ENCODE measurements around the gene SEPTIN6. TPM values are rescaled to one million over a fixed set of nuclear protein-coding genes. Genes with fewer than 3 reads are reported as not detected.

Gene SEPTIN6
- polyA plus RNA-seq, 1 of the 3 experiments (the other 2 are of a cell fraction): 33.1 TPM

DNA sequence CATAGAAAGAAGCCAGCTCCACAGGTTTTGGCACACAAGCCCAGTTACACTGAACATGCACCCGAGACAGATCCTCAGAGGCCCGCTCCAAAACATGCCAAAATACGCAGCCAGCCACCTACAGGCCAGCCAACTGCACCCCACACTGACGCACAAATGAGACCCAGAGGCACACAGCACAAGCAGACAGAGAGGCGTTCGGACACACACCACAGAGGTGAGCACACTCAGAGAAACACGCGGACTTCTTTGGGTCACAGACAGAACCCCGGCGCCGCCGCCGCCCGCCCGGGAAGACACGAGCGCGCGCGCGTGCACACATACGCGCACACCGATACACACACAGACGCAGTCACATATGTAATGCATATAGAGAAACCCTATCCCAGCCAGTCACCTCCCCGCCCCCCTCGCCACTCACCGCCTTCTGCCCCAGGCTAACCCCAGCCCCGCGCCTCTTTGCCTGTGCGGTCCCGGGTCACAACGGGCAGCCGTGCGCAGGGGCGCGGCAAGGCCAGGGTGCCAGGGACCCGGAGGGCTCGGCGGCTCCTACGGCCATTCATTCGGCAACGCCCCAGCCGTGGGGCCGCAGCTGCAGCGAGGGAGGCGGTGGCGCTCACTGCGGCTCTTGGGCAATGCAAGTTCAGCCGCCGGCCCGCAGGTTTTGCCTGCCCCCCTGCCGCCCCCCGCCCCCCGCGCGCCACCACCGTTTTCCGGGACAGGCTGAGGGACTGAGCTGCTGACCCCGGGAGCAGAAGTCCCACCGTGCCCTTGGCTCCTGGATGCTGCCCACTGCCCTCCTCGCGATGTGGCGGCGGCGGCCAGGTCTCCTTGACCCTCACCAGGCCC is 553 bp downstream of the SEPTIN6 start:
- TF ChIP-seq MXI1 (IDR thresholded peaks at IDR 0.05; ENCODE audit: low read depth, low read length) (peak; percentile 71; the same call in 1 of the 2 replicates), RAD21 (IDR thresholded peaks at IDR 0.05; ENCODE audit: low read length) (no peak; the same call in 1 of the 2 replicates), SMC3 (IDR thresholded peaks at IDR 0.05; ENCODE audit: low read depth, low read length) (no peak), SIN3A (IDR thresholded peaks at IDR 0.05; ENCODE audit: borderline replicate concordance, low read depth, low read length) (0 out of 2 replicates have a peak, but pooled peaks have one; percentile 26)
- H2AFZ ChIP-seq (ENCODE audit: low read depth): peak overlapping the region; percentile 74; the same call in 1 of the 2 replicates
- H3K27me3 ChIP-seq (ENCODE audit: insufficient read depth): peaks cover 34% of the 10 kb centered on the region
- peaks cover 36% of the 10 kb centered on the region for H3K79me2 ChIP-seq (ENCODE audit: insufficient read depth)
- H3K4me1 ChIP-seq (ENCODE audit: control insufficient read depth in 1 of 2, insufficient read depth in 2 of 2, low read depth in 1 of 2, low read length in 1 of 2): peaks cover 0 to 18% of the 10 kb centered on the region in 2 experiments; a peak in 1 of 4 replicates
- H3K4me2 ChIP-seq: peak overlapping the region; percentile 66
- whole genome bisulfite sequencing (ENCODE audit: low lambda C conversion rate): 6% methylated on average over 8 of the region's 66 CpGs
- no peaks in the 10 kb centered on the region for H3K9me2 ChIP-seq
- H3K36me3 ChIP-seq (replicated peaks in 1 of 2; ENCODE audit: control insufficient read depth in 1 of 2, insufficient read depth in 2 of 2, low read length in 1 of 2): no peaks in the 10 kb centered on the region
- peak overlapping the region; percentile 18 to 72; a peak in 3 of 4 replicates for H3K27ac ChIP-seq (ENCODE audit: low read depth in 2 of 2, low read length in 1 of 2)
- ChIA-PET CTCF (interaction anchor here (0.7 to 2.3 kb wide), 5 partner anchors 16 to 82 kb away, joined by 3 to 9 read pairs (median 3); no protein-coding TSS in a partner anchor), POLR2A (interaction anchor here (0.9 to 1.9 kb wide), 6 partner anchors 18 to 118 kb away, joined by 3 to 7 read pairs (median 4); partner anchors contain the start of genes RPL39 and UBE2A)
- peak overlapping the region; percentile 57; the same call in 1 of the 2 replicates for H3K9ac ChIP-seq
- H3K4me3 ChIP-seq (ENCODE audit: low read depth in 2 of 2, low read length in 1 of 2): peak overlapping the region; percentile 59 to 62
- H3F3A ChIP-seq (replicated peaks; ENCODE audit: insufficient read depth): no peaks in the 10 kb centered on the region
- no peaks in the 10 kb centered on the region for H4K20me1 ChIP-seq (ENCODE audit: insufficient read depth)
- H3K9me3 ChIP-seq: no peaks in the 10 kb centered on the region
- peak; percentile 68 for DNase-seq

DNA sequence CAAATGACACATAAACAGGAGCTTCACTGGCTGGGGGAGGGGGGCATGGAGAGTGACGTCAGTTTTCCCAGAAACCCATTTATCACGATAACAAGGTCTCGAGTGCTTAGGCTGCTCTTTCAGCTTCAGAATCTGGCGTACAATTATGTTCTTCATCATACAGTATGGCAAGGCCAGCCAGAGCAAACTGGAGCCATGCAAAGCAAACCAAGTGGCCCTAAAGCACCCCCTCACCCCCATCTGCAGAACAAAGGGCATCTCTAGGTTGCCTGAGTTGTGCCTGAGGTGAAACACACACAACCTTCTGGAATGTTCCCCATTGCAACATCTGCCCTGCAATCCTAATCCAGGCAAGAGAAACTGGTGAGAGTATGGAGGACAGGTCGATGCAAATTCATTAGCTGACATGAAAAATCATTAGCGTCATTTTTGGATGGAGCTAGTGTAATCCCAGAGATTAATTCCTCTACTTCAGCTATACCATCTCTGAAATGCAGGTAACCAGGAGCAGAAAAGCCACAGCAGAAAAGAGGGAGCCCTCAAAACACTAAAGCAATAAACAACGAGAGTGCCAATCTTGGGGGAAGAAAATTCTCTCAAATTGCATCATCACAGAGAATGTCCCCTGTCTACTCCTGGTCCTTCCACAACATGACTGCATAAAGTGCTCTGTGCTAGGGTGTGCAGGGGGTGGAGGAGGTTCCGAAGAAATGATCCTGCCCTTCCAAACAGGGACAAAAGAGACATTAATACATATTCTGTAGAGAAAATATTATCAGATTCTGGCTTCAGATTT is 1.8 kb downstream of the SEPTIN6 start:
- H3K27me3 ChIP-seq (ENCODE audit: insufficient read depth): peaks cover 29% of the 10 kb centered on the region
- H3F3A ChIP-seq (replicated peaks; ENCODE audit: insufficient read depth): no peaks in the 10 kb centered on the region
- ChIA-PET CTCF (interaction anchor here (0.7 to 2.3 kb wide), 7 partner anchors 8 to 81 kb away, joined by 3 to 9 read pairs (median 3); no protein-coding TSS in a partner anchor), POLR2A (interaction anchor here (0.8 to 1.9 kb wide), 5 partner anchors 16 to 116 kb away, joined by 3 to 9 read pairs (median 5); partner anchors contain the start of gene UBE2A)
- H3K79me2 ChIP-seq (ENCODE audit: insufficient read depth): peaks cover 43% of the 10 kb centered on the region
- no peaks in the 10 kb centered on the region for H4K20me1 ChIP-seq (ENCODE audit: insufficient read depth)
- TF ChIP-seq FOXJ3 (CRISPR knock-in tag; IDR thresholded peaks at IDR 0.05) (no peak), CHD2 (IDR thresholded peaks at IDR 0.05; ENCODE audit: low read length, partially characterized antibody) (peak; percentile 83)
- TF ChIP-seq, protein P1, sequence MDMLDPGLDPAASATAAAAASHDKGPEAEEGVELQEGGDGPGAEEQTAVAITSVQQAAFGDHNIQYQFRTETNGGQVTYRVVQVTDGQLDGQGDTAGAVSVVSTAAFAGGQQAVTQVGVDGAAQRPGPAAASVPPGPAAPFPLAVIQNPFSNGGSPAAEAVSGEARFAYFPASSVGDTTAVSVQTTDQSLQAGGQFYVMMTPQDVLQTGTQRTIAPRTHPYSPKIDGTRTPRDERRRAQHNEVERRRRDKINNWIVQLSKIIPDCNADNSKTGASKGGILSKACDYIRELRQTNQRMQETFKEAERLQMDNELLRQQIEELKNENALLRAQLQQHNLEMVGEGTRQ (IDR thresholded peaks at IDR 0.05; ENCODE audit: borderline replicate concordance, low read depth, low read length): no peak
- no peaks in the 10 kb centered on the region for H3K9me2 ChIP-seq
- DNase-seq: peak; percentile 34
- no peaks in the 10 kb centered on the region for H3K9me3 ChIP-seq
- peak overlapping the region; percentile 18 to 72; a peak in 3 of 4 replicates for H3K27ac ChIP-seq (ENCODE audit: low read depth in 2 of 2, low read length in 1 of 2)
- peak overlapping the region; percentile 59 to 62; a peak in 3 of 4 replicates for H3K4me3 ChIP-seq (ENCODE audit: low read depth in 2 of 2, low read length in 1 of 2)
- WGBS (ENCODE audit: low lambda C conversion rate): 21% methylated on average over 8 of the region's 8 CpGs
- no peak overlapping the region for H2AFZ ChIP-seq (ENCODE audit: low read depth)
- peak overlapping the region; percentile 66 for H3K4me2 ChIP-seq
- H3K9ac ChIP-seq: peak overlapping the region; percentile 57; the same call in 1 of the 2 replicates
- no peaks in the 10 kb centered on the region for H3K36me3 ChIP-seq (replicated peaks in 1 of 2; ENCODE audit: control insufficient read depth in 1 of 2, insufficient read depth in 2 of 2, low read length in 1 of 2)
- peaks cover 0 to 26% of the 10 kb centered on the region in 2 experiments; a peak in 2 of 4 replicates for H3K4me1 ChIP-seq (ENCODE audit: control insufficient read depth in 1 of 2, insufficient read depth in 2 of 2, low read depth in 1 of 2, low read length in 1 of 2)

Data from SK-N-SH (cell line).